Activated T-helper 1 cell treated with Interleukin-2 at 50 U/mL for 16 hours (primary cell): ENCODE data around the gene MME.
"Not testable (repeated sequence)": the region's sequence is repeated elsewhere in the genome, so short reads cannot be mapped to it uniquely, and the experiment has no call there.

ENCODE experiments used
- DNase-seq: peaks from one replicate; pipeline ENCODE4 v3.0.0-alpha.2; 2020; ENCODE audit warnings: low read depth

The MME gene

DNA sequence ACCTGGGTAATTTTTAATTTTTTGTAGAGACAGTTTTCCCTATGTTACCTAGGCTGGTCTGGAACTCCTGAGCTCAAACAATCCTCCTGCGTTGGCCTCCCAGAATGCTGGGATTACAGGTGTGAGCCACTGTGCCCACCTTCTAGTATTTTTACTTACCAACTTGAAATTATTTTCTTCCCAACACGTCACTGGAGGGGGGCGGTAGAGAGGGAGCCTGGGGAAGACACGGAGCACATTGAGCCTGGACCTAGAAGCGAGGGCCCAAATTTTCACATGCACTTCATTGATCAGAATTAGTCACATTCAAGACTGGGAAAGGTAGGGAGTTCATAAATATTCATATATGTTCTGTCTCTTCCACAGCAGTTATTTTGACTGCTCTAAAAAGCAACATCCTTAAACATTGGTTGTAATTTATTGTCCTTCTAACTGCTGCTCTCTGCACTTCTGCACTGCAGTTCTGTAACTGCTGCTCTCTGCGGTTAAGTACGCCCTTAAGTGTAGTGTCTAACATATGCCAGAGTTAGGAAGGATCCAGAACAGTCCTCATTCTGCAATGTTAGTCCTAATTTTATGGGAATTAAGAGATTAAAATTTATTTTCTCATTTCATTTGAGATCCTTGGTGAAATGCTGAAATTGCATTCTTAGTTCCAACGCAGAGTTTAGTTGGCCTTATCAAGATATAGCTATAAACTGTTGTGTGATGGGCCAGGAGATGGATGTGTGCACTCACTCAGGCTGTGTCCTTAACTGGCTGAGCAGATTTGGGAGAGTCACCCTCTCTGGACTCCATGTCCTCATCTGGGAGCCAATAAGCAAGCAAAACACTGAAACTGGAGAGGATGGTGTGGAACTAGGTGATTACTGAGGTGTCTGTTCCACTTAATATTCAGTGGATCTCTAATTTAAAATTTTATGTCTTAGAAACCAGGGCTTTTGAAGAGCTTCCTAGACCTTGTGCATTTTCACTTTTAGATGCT, 115.1 kb downstream of the MME start:
- no peak for DNase-seq

DNA sequence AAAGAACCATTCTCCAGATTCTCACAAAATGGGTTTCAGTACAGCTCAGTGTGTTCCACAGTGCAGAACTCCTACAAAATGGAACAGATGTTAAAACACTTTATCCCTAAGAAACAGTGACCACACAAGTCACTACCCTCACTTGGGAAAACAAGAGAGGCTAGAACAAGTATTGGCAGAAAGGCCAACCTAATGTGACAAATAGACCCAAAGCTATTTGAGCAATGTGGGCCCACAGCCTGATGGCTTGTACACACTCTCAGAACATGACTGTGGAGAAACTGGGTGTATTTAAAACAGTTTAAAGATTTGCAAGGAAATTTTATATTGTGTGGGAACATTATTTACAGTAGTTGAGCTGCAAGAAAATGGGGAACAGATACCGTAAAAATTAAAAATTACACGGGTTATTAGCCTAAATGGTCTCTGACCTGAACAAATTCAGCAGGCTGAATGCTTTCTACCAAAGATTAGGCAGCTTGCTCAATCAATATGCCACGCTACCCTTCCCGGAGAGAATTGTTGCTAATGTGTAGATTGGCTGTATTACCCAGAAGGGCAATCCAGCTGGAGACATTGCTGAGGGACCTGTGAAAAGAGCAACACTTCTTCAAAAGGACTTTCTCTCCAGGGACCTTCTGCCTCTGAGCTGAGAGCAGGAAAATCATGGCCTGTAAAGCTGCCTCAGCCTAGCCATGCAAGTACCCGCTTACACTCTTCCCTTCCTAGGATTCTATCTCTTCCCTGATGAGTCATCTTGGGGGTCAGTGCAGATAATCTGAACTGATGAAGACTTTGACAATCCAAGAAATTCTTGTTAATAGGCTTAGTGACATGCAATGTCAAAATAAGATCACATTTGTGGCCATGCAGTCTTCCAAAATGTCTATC, 116.3 kb downstream of the MME start:
- no peak for DNase-seq

DNA sequence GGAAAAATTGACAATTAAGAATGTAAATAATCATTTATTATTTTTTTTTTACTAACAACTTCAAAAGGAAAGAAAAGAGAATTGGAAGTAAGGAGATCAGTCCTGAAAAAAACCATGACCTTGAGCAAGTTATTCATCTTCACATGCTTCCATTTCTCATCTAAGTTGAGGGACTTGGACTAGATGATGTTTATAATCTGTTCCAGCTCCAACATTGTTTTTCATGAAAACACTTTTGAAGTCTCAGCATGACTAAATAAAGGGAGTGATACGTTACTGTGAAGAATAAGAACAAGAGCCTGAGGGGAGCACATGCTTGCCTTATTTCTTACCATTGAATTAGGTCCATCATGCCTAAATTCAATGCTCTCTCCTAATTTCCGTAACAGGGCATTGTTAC, 117.7 kb downstream of the MME start:
- no peak for DNase-seq

DNA sequence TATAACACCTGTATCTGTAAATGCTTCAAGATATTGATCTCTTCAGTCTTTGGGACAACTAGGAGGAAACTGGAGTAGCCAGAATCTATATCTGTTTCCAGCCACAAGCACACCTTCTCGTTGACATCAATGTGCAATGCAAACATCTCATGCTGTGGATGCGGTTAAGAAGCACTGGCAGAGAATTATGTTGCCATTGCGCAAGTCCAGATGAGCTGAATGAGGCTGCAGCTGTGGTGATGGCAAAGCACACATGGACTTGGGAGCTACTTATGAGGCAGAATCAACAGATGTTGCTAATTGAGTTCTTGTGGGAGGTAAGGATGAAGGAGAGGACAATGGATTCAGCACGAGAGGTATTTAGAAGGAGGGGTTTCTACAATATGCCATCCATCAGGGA, 122.5 kb downstream of the MME start:
- no peak for DNase-seq

DNA sequence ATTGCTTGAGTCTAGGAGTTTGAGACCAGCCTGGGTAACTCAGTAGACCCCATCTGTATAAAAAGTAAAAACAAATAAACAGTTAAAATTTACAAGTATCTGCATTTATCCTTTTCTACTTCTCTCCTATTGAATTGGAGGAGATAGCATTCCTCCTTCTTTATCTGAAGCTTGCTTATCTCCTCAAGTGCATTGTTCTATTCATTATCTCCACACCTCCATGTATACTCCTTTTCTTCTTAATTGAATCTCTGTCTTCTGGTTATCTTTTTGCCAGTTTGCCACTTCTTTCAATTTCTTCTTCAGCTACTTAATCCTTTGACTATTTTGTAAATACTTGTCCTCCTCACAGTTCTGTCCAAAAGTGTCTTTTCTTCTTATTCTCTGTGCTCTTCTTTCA, 124.7 kb downstream of the MME start:
- DNase-seq: no peak

DNA sequence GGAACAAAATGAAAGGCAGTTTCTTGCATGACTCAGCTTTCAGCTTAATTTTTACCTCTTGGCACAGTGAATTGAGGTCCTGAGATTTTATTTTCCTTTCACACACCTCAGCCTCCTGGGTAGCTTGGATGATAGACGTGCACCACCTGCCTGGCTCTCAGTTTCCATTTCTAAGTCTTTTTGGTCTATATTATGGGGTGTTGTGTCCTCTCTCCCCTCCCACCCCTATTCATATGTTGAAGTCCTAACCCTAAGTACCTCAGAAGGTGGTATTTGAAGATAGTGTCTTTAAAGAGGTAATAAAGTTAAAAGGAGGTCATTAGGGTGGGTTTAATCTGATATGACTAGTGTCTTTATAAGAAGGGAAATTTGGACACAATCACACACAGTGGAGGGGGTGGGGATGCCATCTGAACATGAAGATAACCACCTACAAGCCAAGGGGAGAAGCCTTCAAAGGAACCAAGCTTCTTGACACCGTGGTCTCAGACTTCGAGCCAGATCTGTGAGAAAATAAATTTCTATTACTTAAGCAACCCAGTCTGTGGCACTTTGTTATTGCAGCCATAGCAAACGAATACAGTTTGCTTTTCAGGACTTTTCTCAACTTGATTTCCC, 128.2 kb downstream of the MME start:
- no peak for DNase-seq

DNA sequence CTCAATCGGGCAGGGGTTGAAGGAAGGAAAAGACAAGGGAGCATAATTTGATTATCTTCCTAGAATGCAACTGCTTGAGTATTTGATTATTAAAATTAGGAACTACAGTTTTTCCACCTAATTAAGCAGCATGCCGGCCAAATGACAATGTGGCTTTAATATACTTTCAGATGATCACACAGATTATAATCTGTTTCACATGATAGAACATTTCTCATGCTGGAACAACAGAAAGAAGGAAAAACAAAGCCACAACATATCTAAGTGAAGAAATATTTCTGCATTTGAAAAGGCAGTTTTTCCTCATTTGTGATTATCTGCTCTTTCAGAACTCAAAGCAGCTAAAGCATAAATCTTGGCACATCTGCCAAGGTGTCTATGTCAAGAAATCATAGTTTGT, 130.6 kb downstream of the MME start:
- DNase-seq: no peak

DNA sequence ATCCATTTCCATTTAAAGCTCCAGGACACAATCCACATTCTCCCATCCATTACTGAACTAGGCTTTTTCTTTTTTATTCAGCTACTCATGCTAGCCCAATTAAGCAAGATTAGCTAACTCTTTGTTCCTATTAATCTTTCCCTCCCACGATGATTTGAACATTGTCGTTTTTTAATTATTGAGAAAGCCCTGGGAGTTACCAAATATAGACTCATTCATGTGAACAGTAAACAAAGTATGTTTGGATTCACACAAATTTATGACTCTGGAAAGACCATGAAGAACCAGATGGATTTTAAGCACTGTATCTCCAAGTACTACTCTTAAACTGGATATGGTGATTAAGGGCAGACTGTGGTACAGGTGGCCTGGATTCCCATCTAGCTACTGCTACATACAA, 131.1 kb downstream of the MME start:
- no peak for DNase-seq

DNA sequence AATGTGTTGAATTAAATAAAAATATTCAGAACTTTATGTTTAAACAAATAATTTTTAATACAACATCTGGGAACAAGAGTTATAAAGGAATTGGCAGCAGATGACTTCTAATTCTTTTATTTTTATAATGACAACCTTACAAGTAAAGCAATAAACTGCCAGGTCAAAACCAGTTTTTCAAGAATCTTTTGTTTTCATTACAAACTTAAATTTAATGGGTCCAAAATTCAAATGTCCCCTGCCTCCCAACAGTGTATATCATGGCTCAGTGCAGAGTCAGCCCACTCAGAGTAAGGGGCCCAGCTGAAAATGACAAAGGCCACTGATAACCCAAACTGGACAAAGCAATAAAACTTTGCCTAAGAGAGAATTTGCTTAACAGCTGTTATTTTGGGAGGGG, 131.8 kb downstream of the MME start:
- no peak for DNase-seq

DNA sequence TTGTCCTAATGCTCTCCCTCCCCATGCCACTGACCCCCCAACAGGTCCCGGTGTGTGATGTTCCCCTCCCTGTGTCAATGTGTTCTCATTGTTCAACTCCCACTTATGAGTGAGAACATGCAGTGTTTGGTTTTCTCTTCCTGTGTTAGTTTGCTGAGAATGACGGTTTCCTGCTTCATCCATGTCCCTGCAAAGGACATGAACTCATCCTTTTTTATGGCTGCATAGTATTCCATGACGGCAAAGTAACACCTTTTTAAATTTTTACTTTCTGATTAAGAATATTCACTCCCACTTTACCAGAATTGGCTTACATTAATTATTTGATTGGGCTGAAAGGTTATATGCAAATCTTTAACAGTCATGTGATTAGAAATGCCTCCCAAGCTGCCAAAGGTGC, 135.9 kb downstream of the MME start:
- not testable (repeated sequence) for DNase-seq

DNA sequence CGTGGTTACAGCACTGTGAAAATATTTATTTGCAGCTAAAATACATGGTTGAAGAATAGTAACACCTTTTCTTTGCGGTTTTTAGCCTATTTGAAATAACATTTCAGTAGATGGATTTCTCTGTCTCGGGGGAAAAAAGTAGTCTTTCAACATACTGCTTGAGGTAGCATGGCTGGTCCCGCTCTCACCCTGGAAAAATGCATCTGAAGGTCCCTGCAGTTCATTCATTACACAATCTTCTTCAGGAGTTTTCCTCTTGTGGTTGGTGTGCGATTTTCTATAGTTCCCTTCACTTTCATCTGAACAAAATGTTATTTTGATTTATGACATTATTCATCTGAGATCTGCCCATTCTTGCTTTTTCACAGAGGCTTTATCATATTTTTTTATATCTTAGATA, 137.5 kb downstream of the MME start:
- no peak for DNase-seq

DNA sequence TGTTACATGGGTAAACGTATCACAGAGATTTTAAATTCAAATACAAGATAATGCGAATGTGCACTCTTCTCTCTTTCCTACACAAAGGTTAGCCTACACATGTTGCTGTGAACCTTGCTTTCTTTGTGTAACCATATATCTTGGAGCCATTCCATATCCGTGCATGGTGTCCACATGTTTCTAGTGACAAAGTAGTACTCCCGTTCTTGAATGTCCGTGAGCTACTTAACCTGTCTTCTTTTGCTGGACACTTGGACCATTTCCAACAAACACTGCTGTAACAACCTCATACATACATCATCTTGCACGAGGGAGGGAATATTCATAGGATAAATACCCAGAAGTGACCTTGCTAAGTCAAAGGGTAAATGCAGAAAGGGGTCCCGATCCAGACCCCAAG, 138.3 kb downstream of the MME start:
- no peak for DNase-seq

DNA sequence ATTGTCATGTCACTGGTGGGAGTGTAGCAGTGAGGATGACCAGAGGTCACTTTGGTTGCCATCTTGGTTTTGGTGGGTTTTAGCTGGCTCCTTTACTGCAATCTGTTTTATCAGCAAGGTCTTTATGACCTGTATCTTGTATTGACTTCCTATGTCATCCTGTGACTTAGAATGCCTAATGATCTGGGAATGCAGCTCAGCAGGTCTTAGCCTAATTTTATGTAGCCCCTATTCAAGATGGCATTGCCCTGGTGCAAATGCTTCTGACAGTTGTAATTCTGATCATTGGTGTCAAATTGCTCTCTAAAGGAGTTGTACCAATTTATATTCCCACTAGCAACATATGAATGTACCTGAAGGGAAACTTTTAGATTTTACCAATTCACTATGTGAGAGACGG, 139.0 kb downstream of the MME start:
- DNase-seq: no peak

DNA sequence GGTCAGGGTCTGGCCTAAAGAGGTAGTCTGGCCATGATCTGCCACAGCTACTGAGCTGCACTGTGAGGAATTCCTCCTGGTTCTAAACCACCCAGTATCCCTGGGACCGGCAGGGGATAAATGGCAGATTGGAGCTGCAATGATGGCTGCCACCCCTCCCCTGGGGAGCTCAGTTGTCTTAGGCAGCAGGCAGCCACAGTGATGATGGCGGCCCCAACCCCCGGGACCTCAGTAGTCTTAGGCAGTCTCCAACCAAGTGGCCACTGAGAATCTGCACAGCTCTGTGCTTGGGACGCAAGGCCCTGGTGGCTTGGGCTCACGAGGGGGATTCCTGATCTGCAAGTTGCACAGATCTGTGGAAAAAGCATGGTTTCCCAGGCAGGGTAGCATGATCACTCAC, 145.3 kb downstream of the MME start:
- DNase-seq: no peak

DNA sequence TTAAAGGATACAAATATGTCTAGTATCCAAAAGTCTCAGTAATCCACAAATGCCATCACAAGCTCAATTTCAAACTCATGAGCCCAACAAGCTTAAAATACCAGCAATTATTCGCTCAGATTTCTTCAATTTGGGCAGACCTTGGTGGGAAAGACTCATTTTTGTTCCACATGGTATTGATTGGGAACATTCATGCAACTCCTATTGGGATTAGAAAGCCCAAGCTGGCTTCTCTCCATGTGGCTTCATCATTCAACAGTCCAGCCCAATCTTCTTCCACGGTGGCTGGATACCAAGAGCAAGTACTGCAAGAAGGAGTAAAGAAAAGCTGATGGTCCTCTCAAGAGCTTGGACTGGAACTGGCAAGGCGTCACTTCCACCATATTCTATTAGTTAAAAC, 147.0 kb downstream of the MME start:
- DNase-seq: no peak

DNA sequence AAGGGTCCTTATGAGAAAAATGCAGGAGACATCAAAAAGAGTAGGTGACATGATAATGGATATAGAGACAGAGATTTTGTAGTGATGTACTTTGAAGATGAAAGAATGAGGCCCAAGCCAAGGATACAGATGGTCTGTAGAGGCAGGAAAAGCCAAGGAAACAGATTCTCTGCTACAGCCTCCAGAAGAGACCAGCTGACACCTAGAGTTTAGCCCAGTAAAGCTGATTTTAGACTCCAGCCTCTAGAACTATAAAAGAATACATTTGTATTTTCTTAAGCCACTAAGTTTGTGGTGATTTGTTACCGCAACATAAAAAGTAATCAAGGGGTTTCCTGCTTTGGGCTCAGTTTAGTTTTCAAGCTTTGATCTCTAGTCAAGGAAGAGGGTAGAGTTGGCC, 148.6 kb downstream of the MME start:
- no peak for DNase-seq

DNA sequence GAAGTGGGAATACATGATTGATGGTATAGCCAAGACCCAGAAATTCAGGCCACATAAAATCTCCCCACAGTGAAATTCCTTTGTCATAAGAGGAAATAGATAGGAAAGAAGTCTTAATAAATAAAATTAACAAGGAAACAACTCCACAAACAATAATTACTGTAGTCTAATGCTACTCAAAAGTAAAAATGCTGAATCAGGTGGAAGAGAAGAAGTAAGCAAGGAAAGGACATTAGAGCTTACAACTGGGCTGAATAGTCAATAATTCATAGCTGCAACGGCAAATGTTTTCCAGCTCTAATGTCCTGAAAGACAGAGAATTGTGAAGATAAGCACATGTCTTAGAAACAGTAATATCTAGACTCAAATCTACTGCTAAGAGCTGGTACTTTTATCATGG, 149.0 kb downstream of the MME start:
- no peak for DNase-seq

DNA sequence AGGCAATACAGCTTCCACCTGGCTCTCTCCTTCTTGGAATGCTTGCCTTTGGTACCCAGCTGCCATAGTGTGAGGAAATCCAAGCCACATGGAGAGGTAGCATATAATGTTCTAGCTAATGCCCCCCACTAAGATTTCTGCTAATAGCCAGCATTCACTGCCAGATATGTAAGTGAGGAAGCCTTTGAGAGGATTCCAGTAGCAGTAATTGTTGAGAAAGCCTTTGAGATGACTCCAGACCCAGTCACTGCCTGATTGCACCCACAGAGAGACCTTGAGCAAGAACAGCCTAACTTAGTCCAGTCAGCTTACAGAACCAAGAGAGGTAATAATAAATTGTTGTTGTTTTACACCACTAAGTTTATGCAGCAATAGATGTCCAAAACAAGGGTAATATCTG, 150.3 kb downstream of the MME start:
- no peak for DNase-seq

DNA sequence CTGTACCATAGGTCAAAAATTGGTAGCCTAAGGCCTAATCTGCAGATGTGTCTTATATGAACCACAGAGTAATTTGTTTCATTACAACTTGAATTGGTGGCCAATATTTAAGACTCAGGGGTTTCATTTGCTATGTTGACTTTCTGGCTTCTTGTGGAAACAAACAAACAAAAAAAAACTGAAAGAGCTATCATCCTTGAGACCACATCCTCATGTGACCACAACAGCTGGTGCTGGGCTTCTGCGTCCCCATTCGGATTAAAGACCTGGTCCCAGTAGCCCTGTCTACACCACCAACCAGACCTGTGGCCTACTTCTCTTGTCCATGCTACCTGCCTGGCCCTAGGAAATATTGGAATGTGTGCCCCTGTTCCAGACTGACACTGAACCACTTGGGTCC, 151.7 kb downstream of the MME start:
- DNase-seq: no peak

DNA sequence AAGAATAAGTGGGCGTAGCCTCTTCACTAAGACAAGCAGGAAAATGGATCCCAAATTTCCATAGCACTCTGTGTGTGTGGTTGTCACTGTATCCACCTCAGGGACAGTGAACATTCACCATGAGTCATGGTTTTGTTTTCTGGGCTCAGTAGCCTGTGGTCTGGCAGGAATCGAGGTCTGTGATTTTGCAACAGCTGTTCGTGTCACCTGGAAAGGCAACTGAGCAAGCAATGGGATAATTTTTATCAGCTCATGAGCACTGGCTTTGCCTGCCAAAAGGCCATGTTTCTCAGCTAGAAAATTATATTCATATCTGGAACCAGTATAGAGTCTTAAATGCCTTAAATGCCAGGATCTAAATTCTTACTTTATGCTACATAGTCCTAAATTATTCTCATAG, 152.5 kb downstream of the MME start:
- no peak for DNase-seq

DNA sequence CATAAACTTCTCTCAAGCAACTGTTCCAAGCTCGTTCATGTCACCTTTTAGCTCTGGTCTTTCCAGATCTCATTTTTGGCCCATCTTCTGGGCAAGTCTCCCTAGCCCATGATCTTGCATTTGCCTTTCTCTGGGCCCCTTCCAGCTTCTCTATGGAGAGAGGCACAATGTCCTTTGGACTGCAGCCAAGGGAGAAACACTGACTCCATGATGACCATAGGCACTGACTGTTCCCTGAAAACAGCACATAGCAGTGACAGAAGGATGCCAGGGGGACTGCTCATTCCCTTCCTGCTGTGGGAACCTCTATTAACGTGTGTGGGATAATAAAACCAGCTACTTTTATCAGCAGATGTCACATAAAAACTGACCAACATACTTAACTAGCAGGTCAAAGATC, 153.1 kb downstream of the MME start:
- no peak for DNase-seq
